GM23338 (cell line): ENCODE data around the gene BACE2. TPM values are rescaled to one million over a fixed set of nuclear protein-coding genes. Genes with fewer than 3 reads are reported as not detected.

Source experiments
- ATAC-seq: fragments of 200-7000 bp; cut with Tn5 transposase; 3 replicates; pipeline ENCODE4 v1.9.1; 2020
- DNase-seq: peaks from one replicate; pipeline ENCODE4 v3.0.0-alpha.2; 2015; ENCODE audit warnings: low spot score
- H2AFZ ChIP-seq: fragments of 200-600 bp; sonication (generic); 2 replicates; pipeline ENCODE4 v1.8.0; 2016; ENCODE audit warnings: antibody characterized with exemption, mild to moderate bottlenecking, moderate library complexity
- H3F3A ChIP-seq: fragments of 200-600 bp; sonication (generic); replicated peaks from 2 replicates; pipeline ENCODE4 v1.8.0; 2017; ENCODE audit warnings: antibody characterized with exemption, mixed run types, low read depth
- H3K27ac ChIP-seq: fragments of 200-600 bp; sonication (generic); 2 replicates; pipeline ENCODE4 v1.6.1; 2016; ENCODE audit warnings: low read depth
- H3K27me3 ChIP-seq: fragments of 200-600 bp; sonication (generic); 2 replicates; pipeline ENCODE4 v1.8.0; 2016; ENCODE audit warnings: mild to moderate bottlenecking, mixed run types, moderate library complexity; ENCODE audit not compliant: insufficient read depth
- H3K36me3 ChIP-seq: fragments of 200-600 bp; sonication (generic); 2 replicates; pipeline ENCODE4 v1.8.0; 2016; ENCODE audit warnings: mild to moderate bottlenecking; ENCODE audit not compliant: insufficient read depth
- H3K4me1 ChIP-seq: fragments of 200-600 bp; sonication (generic); 2 replicates; pipeline ENCODE4 v1.8.0; 2016; ENCODE audit warnings: mild to moderate bottlenecking, moderate library complexity; ENCODE audit not compliant: insufficient read depth
- H3K4me2 ChIP-seq: fragments of 200-600 bp; sonication (generic); 2 replicates; pipeline ENCODE4 v1.7.1; 2017; ENCODE audit warnings: mixed run types
- H3K4me3 ChIP-seq: fragments of 200-600 bp; sonication (generic); 2 replicates; pipeline ENCODE4 v1.6.1; 2016; ENCODE audit warnings: mixed run types
- H3K79me2 ChIP-seq: fragments of 200-600 bp; sonication (generic); replicated peaks from 2 replicates; pipeline ENCODE4 v1.8.0; 2017; ENCODE audit warnings: mild to moderate bottlenecking; ENCODE audit not compliant: insufficient read depth
- H3K9me2 ChIP-seq: fragments of 200-600 bp; sonication (generic); 2 replicates; pipeline ENCODE4 v1.8.0; 2017; ENCODE audit not compliant: insufficient read depth
- H4K20me1 ChIP-seq: fragments of 200-600 bp; sonication (generic); replicated peaks from 2 replicates; pipeline ENCODE4 v1.8.0; 2017; ENCODE audit warnings: mild to moderate bottlenecking; ENCODE audit not compliant: insufficient read depth
- H3K27ac Mint-ChIP-seq: 2 replicates; pipeline ENCODE4 v1.8.0; 2020; ENCODE audit warnings: inconsistent platforms, mild to moderate bottlenecking, moderate library complexity, mixed read lengths
- H3K27me3 Mint-ChIP-seq: 3 replicates; pipeline ENCODE4 v1.8.0; 2022; ENCODE audit warnings: low read depth, mild to moderate bottlenecking, moderate library complexity, mixed read lengths, inconsistent platforms; ENCODE audit not compliant: insufficient read depth, poor library complexity
- H3K36me3 Mint-ChIP-seq: 3 replicates; pipeline ENCODE4 v1.8.0; 2021; ENCODE audit warnings: low read depth, mild to moderate bottlenecking, inconsistent platforms, moderate library complexity, mixed read lengths
- H3K4me1 Mint-ChIP-seq: 3 replicates; pipeline ENCODE4 v1.8.0; 2020; ENCODE audit warnings: mild to moderate bottlenecking, inconsistent platforms, mixed read lengths
- H3K4me3 Mint-ChIP-seq: 3 replicates; pipeline ENCODE4 v1.8.0; 2021; ENCODE audit warnings: moderate library complexity, mild to moderate bottlenecking, inconsistent platforms, mixed read lengths
- H3K9me3 Mint-ChIP-seq: 3 replicates; pipeline ENCODE4 v1.8.0; 2020; ENCODE audit warnings: moderate library complexity, mild to moderate bottlenecking, inconsistent platforms, mixed read lengths
- CREB1 ChIP-seq: fragments of 250-450 bp; sonication (Bioruptor Pico); IDR thresholded peaks from 2 replicates; pipeline ENCODE4 v1.5.0; 2020; ENCODE audit warnings: low read depth, mild to moderate bottlenecking, moderate library complexity
- ETS1 ChIP-seq: IDR thresholded peaks from 2 replicates; pipeline ENCODE4 v1.6.1; 2016; ENCODE audit warnings: antibody characterized with exemption
- EZH2 ChIP-seq: fragments of 200-600 bp; sonication (generic); IDR thresholded peaks from one replicate; pipeline ENCODE4 v1.8.0; 2017; ENCODE audit warnings: antibody characterized with exemption, mild to moderate bottlenecking, low read depth; ENCODE audit not compliant: unreplicated experiment
- EZH2phosphoT487 ChIP-seq: fragments of 200-600 bp; sonication (generic); IDR thresholded peaks from one replicate; pipeline ENCODE4 v1.8.1; 2018; ENCODE audit warnings: antibody characterized with exemption; ENCODE audit not compliant: unreplicated experiment
- JUNB ChIP-seq: IDR thresholded peaks from one replicate; pipeline ENCODE4 v1.6.1; 2016; ENCODE audit warnings: antibody characterized with exemption; ENCODE audit not compliant: unreplicated experiment
- NANOG ChIP-seq: IDR thresholded peaks from 2 replicates; pipeline ENCODE4 v1.6.1; 2016; ENCODE audit warnings: antibody characterized with exemption, borderline replicate concordance
- POLR2AphosphoS5 ChIP-seq: IDR thresholded peaks from 2 replicates; pipeline ENCODE4 v1.6.1; 2016; ENCODE audit warnings: antibody characterized with exemption, low read depth
- REST ChIP-seq: IDR thresholded peaks from one replicate; pipeline ENCODE4 v1.6.1; 2018; ENCODE audit warnings: antibody characterized with exemption; ENCODE audit not compliant: unreplicated experiment
- STAT1 ChIP-seq: IDR thresholded peaks from one replicate; pipeline ENCODE4 v1.6.1; 2016; ENCODE audit warnings: antibody characterized with exemption; ENCODE audit not compliant: unreplicated experiment
- ZNF114 ChIP-seq: fragments of 250-450 bp; sonication (Bioruptor Pico); IDR thresholded peaks from 2 replicates; pipeline ENCODE4 v1.5.0; 2020; ENCODE audit warnings: mild to moderate bottlenecking, moderate library complexity
- ZNF331 ChIP-seq: fragments of 250-450 bp; sonication (Bioruptor Pico); IDR thresholded peaks from 2 replicates; pipeline ENCODE4 v1.5.0; 2020; ENCODE audit warnings: low read depth, mild to moderate bottlenecking, moderate library complexity
- ZNF462 ChIP-seq: fragments of 250-450 bp; sonication (Bioruptor Pico); IDR thresholded peaks from 2 replicates; pipeline ENCODE4 v1.5.0; 2020; ENCODE audit warnings: mild to moderate bottlenecking, moderate library complexity
- polyA plus RNA-seq: library from polyadenylated mRNA; unstranded; fragments of >200 nt; fragmentation: Nextera tagmentation; extraction: Ambion mirVana; gene quantifications from 2 replicates; pipeline ENCODE4 v1.2.1, GENCODE V29; 2016
- total RNA-seq: library from RNA; depleted of rRNA; stranded (reverse); fragments of >200 nt; shearing (Covaris generic); gene quantifications from 2 replicates; pipeline ENCODE4 v1.2.3, GENCODE V29; 2014
- TF ChIP-seq, protein P1 (sequence below), 2 experiments: fragments of 200-600 bp in 1 of 2; sonication (generic) in 1 of 2; conservative IDR thresholded peaks; 2 replicates each; pipeline versions ENCODE4 v1.5.1 to v1.6.1; 2016 to 2017; ENCODE audit warnings: antibody characterized with exemption in 2 of 2, low read depth in 2 of 2, mild to moderate bottlenecking in 2 of 2, moderate library complexity in 1 of 2

BACE2 gene
- total and polyA plus RNA-seq, 2 experiments from 2014 or later, result 3.5 to 6.8 TPM

GRCh38 chr21:41182547-41182946 lies 14.6 kb downstream of the BACE2 start:
- Histone ChIP-seq H3K4me2 (no peak overlapping the region), H3K27me3 (no peaks in the 10 kb centered on the region), H2AFZ (no peak overlapping the region), H3K9me2 (no peaks in the 10 kb centered on the region), H3F3A (no peaks in the 10 kb centered on the region), H3K4me1 (peaks cover 12% of the 10 kb centered on the region), H4K20me1 (no peaks in the 10 kb centered on the region), H3K79me2 (no peaks in the 10 kb centered on the region), H3K36me3 (peaks cover 2% of the 10 kb centered on the region; the same call in 1 of the 2 replicates), H3K4me3 (no peak overlapping the region), H3K27ac (no peak overlapping the region)
- Mint-ChIP-seq H3K9me3 (peaks cover 23% of the 10 kb centered on the region), H3K36me3 (peaks cover 7% of the 10 kb centered on the region; the same call in 2 of the 3 replicates), H3K4me3 (no peak overlapping the region), H3K27ac (no peak overlapping the region), H3K27me3 (peaks cover 8% of the 10 kb centered on the region), H3K4me1 (peaks cover 9% of the 10 kb centered on the region)
- TF ChIP-seq REST, result no peak
- no peak for TF ChIP-seq POLR2AphosphoS5
- TF ChIP-seq ZNF114, result no peak
- no peak for TF ChIP-seq CREB1 (CRISPR knock-in tag)
- TF ChIP-seq ZNF331 (CRISPR knock-in tag), result no peak
- no peak for TF ChIP-seq ETS1
- TF ChIP-seq, protein P1, sequence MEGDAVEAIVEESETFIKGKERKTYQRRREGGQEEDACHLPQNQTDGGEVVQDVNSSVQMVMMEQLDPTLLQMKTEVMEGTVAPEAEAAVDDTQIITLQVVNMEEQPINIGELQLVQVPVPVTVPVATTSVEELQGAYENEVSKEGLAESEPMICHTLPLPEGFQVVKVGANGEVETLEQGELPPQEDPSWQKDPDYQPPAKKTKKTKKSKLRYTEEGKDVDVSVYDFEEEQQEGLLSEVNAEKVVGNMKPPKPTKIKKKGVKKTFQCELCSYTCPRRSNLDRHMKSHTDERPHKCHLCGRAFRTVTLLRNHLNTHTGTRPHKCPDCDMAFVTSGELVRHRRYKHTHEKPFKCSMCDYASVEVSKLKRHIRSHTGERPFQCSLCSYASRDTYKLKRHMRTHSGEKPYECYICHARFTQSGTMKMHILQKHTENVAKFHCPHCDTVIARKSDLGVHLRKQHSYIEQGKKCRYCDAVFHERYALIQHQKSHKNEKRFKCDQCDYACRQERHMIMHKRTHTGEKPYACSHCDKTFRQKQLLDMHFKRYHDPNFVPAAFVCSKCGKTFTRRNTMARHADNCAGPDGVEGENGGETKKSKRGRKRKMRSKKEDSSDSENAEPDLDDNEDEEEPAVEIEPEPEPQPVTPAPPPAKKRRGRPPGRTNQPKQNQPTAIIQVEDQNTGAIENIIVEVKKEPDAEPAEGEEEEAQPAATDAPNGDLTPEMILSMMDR (conservative IDR thresholded peaks at IDR 0.05; ENCODE audit: low read depth in 2 of 2), result no peak
- no peak for TF ChIP-seq NANOG
- TF ChIP-seq EZH2, result no peak
- no peak for TF ChIP-seq ZNF462
- TF ChIP-seq STAT1, result no peak
- no peak for TF ChIP-seq JUNB
- no peak for TF ChIP-seq EZH2phosphoT487
- ATAC-seq (no peak), DNase-seq (no peak)
